Transverse colon (tissue), 3 donors: Measurements from ENCODE around the gene MBD5.

ENCODE experiments used
- POLR2A ChIP-seq: fragments of 450-650 bp; IDR thresholded peaks from one replicate; pipeline ENCODE4 v1.6.1; 2016; ENCODE audit warnings: antibody characterized with exemption, mild to moderate bottlenecking, moderate library complexity
- TF ChIP-seq, protein P1 (sequence below), 5 experiments: fragments of 200-600 bp in 3 of 5; fragments of 450-650 bp in 2 of 5; sonication (generic) in 3 of 5; IDR thresholded peaks; 1 replicate in 2 of 5; 2 replicates in 3 of 5; pipeline ENCODE4 v1.5.1; 2016 to 2017; ENCODE audit warnings: antibody characterized with exemption in 5 of 5, inconsistent platforms in 3 of 5, mild to moderate bottlenecking in 2 of 5, moderate library complexity in 1 of 5

DNA sequence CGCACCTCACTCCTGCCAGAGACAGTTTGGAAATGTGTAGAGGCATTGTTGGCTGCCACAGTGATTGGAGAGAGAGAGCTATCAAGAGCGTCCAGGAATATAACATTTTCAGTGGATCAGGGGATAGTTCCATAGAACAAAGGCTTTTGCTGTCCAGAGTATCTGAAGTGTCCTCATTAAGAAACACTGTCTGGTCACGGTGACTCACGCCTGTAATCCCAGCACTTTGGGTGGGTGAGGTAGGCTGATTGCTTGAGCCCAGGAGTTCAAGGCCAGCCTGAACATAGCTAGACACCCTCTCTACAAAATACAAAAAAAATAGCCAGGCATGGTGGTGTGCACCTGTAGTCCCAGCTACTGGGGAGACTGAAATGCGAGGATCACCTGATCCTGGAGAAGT, 231.1 kb downstream of the MBD5 start:
- TF ChIP-seq, protein P1, sequence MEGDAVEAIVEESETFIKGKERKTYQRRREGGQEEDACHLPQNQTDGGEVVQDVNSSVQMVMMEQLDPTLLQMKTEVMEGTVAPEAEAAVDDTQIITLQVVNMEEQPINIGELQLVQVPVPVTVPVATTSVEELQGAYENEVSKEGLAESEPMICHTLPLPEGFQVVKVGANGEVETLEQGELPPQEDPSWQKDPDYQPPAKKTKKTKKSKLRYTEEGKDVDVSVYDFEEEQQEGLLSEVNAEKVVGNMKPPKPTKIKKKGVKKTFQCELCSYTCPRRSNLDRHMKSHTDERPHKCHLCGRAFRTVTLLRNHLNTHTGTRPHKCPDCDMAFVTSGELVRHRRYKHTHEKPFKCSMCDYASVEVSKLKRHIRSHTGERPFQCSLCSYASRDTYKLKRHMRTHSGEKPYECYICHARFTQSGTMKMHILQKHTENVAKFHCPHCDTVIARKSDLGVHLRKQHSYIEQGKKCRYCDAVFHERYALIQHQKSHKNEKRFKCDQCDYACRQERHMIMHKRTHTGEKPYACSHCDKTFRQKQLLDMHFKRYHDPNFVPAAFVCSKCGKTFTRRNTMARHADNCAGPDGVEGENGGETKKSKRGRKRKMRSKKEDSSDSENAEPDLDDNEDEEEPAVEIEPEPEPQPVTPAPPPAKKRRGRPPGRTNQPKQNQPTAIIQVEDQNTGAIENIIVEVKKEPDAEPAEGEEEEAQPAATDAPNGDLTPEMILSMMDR (IDR thresholded peaks at IDR 0.05), result no peak
- TF ChIP-seq POLR2A, result no peak
